PC-9 (cell line): ENCODE data around the gene UQCRC1. TPM values are rescaled to one million over a fixed set of nuclear protein-coding genes. Genes with fewer than 3 reads are reported as not detected.

Experiments
- BruUV-seq: library from RNA; stranded (reverse); fragments of 400-500 nt; replicated peaks from 2 replicates; lab custom pipeline; 2021; lab: Mats Ljungman, UMichigan
- CTCF ChIA-PET: fragments of 300-600 bp; sonication (Branson Sonifier 250); formaldehyde crosslinking; loops from one replicate; lab custom pipeline; 2022; ENCODE audit warnings: antibody characterized with exemption; lab: Charles Lee
- POLR2A ChIA-PET: fragments of 300-600 bp; sonication (Branson Sonifier 250); formaldehyde crosslinking; loops from one replicate; lab custom pipeline; 2022; ENCODE audit warnings: antibody characterized with exemption; ENCODE audit not compliant: unreplicated experiment; lab: Charles Lee
- DNase-seq, 2 experiments: peaks; one replicate each; pipeline versions ENCODE4 v3.0.0 to v3.0.0-alpha.2; 2015 to 2022; ENCODE audit warnings: mixed read lengths in 1 of 2
- H2AFZ ChIP-seq: fragments of 200-600 bp; sonication (generic); 2 replicates; pipeline ENCODE4 v1.8.1; 2017; ENCODE audit warnings: antibody characterized with exemption
- H3F3A ChIP-seq: fragments of 200-600 bp; sonication (generic); 2 replicates; pipeline ENCODE4 v1.8.1; 2017; ENCODE audit warnings: antibody characterized with exemption, mild to moderate bottlenecking, low read depth; ENCODE audit not compliant: insufficient read depth
- H3K27ac ChIP-seq: fragments of 200-600 bp; sonication (generic); 2 replicates; pipeline ENCODE4 v1.6.1; 2016; ENCODE audit warnings: mixed run types
- H3K27me3 ChIP-seq: fragments of 200-600 bp; sonication (generic); 2 replicates; pipeline ENCODE4 v1.6.1; 2016; ENCODE audit warnings: low read depth, mixed run types; ENCODE audit not compliant: insufficient read depth
- H3K36me3 ChIP-seq: fragments of 200-600 bp; sonication (generic); 2 replicates; pipeline ENCODE4 v1.6.1; 2016; ENCODE audit warnings: low read depth, mixed run types
- H3K4me1 ChIP-seq: fragments of 200-600 bp; sonication (generic); replicated peaks from 2 replicates; pipeline ENCODE4 v1.6.1; 2016; ENCODE audit warnings: mixed run types; ENCODE audit not compliant: insufficient read depth
- H3K4me2 ChIP-seq: fragments of 200-600 bp; sonication (generic); 2 replicates; pipeline ENCODE4 v1.6.1; 2017; ENCODE audit warnings: mixed run types
- H3K4me3 ChIP-seq: fragments of 200-600 bp; sonication (generic); 2 replicates; pipeline ENCODE4 v1.6.1; 2016; ENCODE audit warnings: mixed run types
- H3K79me2 ChIP-seq: fragments of 200-600 bp; sonication (generic); 2 replicates; pipeline ENCODE4 v1.6.1; 2017; ENCODE audit warnings: low read depth, mixed run types
- H3K9me2 ChIP-seq: fragments of 200-600 bp; sonication (generic); 2 replicates; pipeline ENCODE4 v1.8.1; 2017; ENCODE audit warnings: mild to moderate bottlenecking; ENCODE audit not compliant: insufficient read depth
- H3K9me3 ChIP-seq: fragments of 200-600 bp; sonication (generic); 2 replicates; pipeline ENCODE4 v1.8.1; 2016; ENCODE audit warnings: low read depth; ENCODE audit not compliant: insufficient read depth
- H4K20me1 ChIP-seq: fragments of 200-600 bp; sonication (generic); 2 replicates; pipeline ENCODE4 v1.8.1; 2017; ENCODE audit not compliant: insufficient read depth
- CTCF ChIP-seq: fragments of 200-600 bp; sonication (generic); conservative IDR thresholded peaks from 2 replicates; pipeline ENCODE4 v1.6.1; 2017; ENCODE audit warnings: mixed run types, antibody characterized with exemption, mild to moderate bottlenecking, moderate library complexity
- EZH2 ChIP-seq: fragments of 200-600 bp; sonication (generic); IDR thresholded peaks from 2 replicates; pipeline ENCODE4 v1.8.0; 2017; ENCODE audit warnings: antibody characterized with exemption, low read depth
- intact Hi-C: fragments of 100-400 bp; cut with micrococcal nuclease; formaldehyde crosslinking; loops from one replicate; pipeline ENCODE4 v1.10.0; 2022; ENCODE audit not compliant: unreplicated experiment
- total RNA-seq: library from RNA; stranded (reverse); gene quantifications from 2 replicates; pipeline ENCODE4 v1.2.3, GENCODE V29; 2021

Gene UQCRC1
- total RNA-seq, 1 experiment from 2014 or later, result 255 TPM

- no peak overlapping the region for H2AFZ ChIP-seq
- H3K27ac ChIP-seq, result no peak overlapping the region
- no peaks in the 10 kb centered on the region for H3K9me3 ChIP-seq
- BruUV-seq, result no TSS peak
- TF ChIP-seq CTCF, result no peak
- H4K20me1 ChIP-seq, result no peaks in the 10 kb centered on the region
- H3F3A ChIP-seq, result peaks cover 20% of the 10 kb centered on the region; the same call in 1 of the 2 replicates
- peak in 1 of 2 experiments; percentile 25 for DNase-seq
- peaks cover 27% of the 10 kb centered on the region for H3K4me1 ChIP-seq
- CTCF ChIA-PET, result interaction anchor here (0.6 kb wide), 2 partner anchors 276 to 763 kb away, joined by 4 to 5 read pairs; no protein-coding TSS in a partner anchor
- H3K4me2 ChIP-seq, result no peak overlapping the region
- H3K79me2 ChIP-seq, result no peaks in the 10 kb centered on the region
- no peak overlapping the region for H3K4me3 ChIP-seq
- POLR2A ChIA-PET, result no interaction called here
- intact Hi-C loops, result no loop called here
- H3K36me3 ChIP-seq, result no peaks in the 10 kb centered on the region
- no peaks in the 10 kb centered on the region for H3K27me3 ChIP-seq
- no peaks in the 10 kb centered on the region for H3K9me2 ChIP-seq
These were observed 48.3 kb downstream of the UQCRC1 start for GRCh38 chr3:48561045-48561736.

GRCh38 chr3:48560648-48561018, 48.8 kb downstream of the UQCRC1 start:
- DNase-seq, result no peak
- no peak for TF ChIP-seq CTCF
- Histone ChIP-seq H2AFZ (no peak overlapping the region), H3K4me3 (no peak overlapping the region), H4K20me1 (no peaks in the 10 kb centered on the region), H3K27ac (no peak overlapping the region), H3K27me3 (no peaks in the 10 kb centered on the region), H3K4me1 (peaks cover 27% of the 10 kb centered on the region), H3K79me2 (no peaks in the 10 kb centered on the region), H3K4me2 (no peak overlapping the region), H3K9me3 (no peaks in the 10 kb centered on the region), H3K9me2 (no peaks in the 10 kb centered on the region), H3F3A (peaks cover 20% of the 10 kb centered on the region; the same call in 1 of the 2 replicates), H3K36me3 (no peaks in the 10 kb centered on the region)
- BruUV-seq, result no TSS peak
- intact Hi-C loops, result no loop called here
- ChIA-PET POLR2A (no interaction called here), CTCF (interaction anchor here (0.6 kb wide), 2 partner anchors 275 to 763 kb away, joined by 4 to 5 read pairs; no protein-coding TSS in a partner anchor)

- Histone ChIP-seq H2AFZ (no peak overlapping the region), H4K20me1 (no peaks in the 10 kb centered on the region), H3K4me2 (peak overlapping the region; percentile 79), H3K4me3 (no peak overlapping the region), H3K9me3 (no peaks in the 10 kb centered on the region), H3K27me3 (no peaks in the 10 kb centered on the region), H3K27ac (no peak overlapping the region), H3K79me2 (no peaks in the 10 kb centered on the region), H3K9me2 (no peaks in the 10 kb centered on the region), H3F3A (peaks cover 17% of the 10 kb centered on the region; the same call in 1 of the 2 replicates), H3K36me3 (no peaks in the 10 kb centered on the region), H3K4me1 (peaks cover 21% of the 10 kb centered on the region)
- ChIA-PET CTCF (interaction anchor here (0.6 to 0.7 kb wide), 4 partner anchors 122 to 431 kb away, joined by 3 to 4 read pairs (median 4); partner anchors contain the start of gene P4HTM), POLR2A (interaction anchor here (0.6 kb wide), 1 partner anchor 24 kb away, joined by 7 read pairs; no protein-coding TSS in a partner anchor)
- no TSS peak for BruUV-seq
- TF ChIP-seq EZH2 (no peak), CTCF (peak; percentile 52; the same call in 1 of the 2 replicates)
- intact Hi-C loops, result loop anchor here (1.0 to 5.0 kb wide), 6 partner anchors 76 to 291 kb away; partner anchors contain the start of genes ATRIP, NCKIPSD and SLC26A6
- peak in 1 of 2 experiments; percentile 52 for DNase-seq
These were observed 50.8 kb downstream of the UQCRC1 start for GRCh38 chr3:48558493-48559134.
